Activated B cell treated with CpG ODN at 0.5 μM for 24 hours (primary cell): Measurements from ENCODE around the gene GIPC3. TPM values are rescaled to one million over a fixed set of nuclear protein-coding genes. Genes with fewer than 3 reads are reported as not detected.

Source experiments
- ATAC-seq: fragments of 200-7000 bp; cut with Tn5 transposase; one replicate; pipeline ENCODE4 v1.10.0; 2021; ENCODE audit warnings: low read depth, mild to moderate bottlenecking, moderate library complexity
- CTCF ChIA-PET: fragments of 350-600 bp; sonication (Branson Sonifier 250); formaldehyde crosslinking; loops from one replicate; lab custom pipeline; 2021; ENCODE audit warnings: antibody characterized with exemption; lab: Charles Lee
- POLR2A ChIA-PET: fragments of 350-600 bp; sonication (Branson Sonifier 250); formaldehyde crosslinking; loops from one replicate; lab custom pipeline; 2021; ENCODE audit warnings: antibody characterized with exemption; lab: Charles Lee
- DNase-seq: peaks from one replicate; pipeline ENCODE4 v3.0.0; 2022
- H3K27ac Mint-ChIP-seq: one replicate; pipeline ENCODE4 v1.8.0; 2020; ENCODE audit warnings: mixed read lengths
- H3K27me3 Mint-ChIP-seq: one replicate; pipeline ENCODE4 v1.8.0; 2021; ENCODE audit warnings: mixed read lengths
- H3K36me3 Mint-ChIP-seq: one replicate; pipeline ENCODE4 v1.8.0; 2021; ENCODE audit warnings: low read depth, mixed read lengths
- H3K4me1 Mint-ChIP-seq: one replicate; pipeline ENCODE4 v1.8.0; 2021; ENCODE audit warnings: mixed read lengths
- H3K4me3 Mint-ChIP-seq: one replicate; pipeline ENCODE4 v1.8.0; 2020; ENCODE audit warnings: mild to moderate bottlenecking, mixed read lengths
- H3K9me3 Mint-ChIP-seq: one replicate; pipeline ENCODE4 v1.8.0; 2020; ENCODE audit warnings: mixed read lengths
- intact Hi-C: fragments of 100-400 bp; cut with micrococcal nuclease; formaldehyde crosslinking; loops from one replicate; pipeline ENCODE4 v1.15.1; 2024
- total RNA-seq: library from RNA; stranded (reverse); gene quantifications from 2 replicates; pipeline ENCODE4 v1.2.3, GENCODE V29; 2022
- TF ChIP-seq, protein P1 (sequence below): fragments of 200-600 bp; IDR thresholded peaks from one replicate; pipeline ENCODE4 v1.8.0; 2022; ENCODE audit warnings: antibody characterized with exemption, mild to moderate bottlenecking

The GIPC3 gene
- total RNA-seq, 1 donor from 2014 or later = 0.29 TPM

DNA sequence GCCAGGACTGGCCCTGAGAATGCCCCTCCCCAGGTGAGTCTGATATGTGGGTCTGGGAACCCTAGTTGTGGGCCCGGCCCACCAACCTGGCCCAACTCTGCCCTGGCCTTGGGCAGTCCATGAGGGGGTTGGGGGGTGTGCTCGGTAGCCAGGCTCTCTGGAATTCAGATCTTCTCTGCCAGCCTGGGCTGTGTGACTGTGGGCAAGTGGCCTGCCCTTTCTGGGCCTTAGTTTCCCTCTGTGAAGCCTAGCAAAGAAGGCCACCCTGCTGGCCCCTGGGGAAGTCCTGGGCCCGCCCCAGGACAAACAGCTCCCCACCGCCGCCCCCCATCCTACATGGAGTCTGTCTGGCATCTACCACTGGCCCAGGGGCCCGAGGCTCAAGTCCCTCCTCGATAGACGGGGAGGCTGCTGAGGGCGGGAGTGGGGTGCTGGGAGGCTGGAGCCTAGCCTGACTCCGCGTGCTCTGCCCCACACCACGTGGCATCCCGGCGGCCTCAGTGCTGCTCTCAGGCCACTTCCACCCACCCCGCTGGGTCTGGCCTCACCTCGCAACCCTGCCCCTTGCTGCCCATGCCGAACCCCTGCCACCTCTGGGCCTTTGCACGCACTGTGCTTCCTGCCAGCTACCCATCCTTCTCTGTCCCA is 29.7 kb downstream of the GIPC3 start:
- peaks cover 14% of the 10 kb centered on the region for H3K4me1 Mint-ChIP-seq
- TF ChIP-seq, protein P1, sequence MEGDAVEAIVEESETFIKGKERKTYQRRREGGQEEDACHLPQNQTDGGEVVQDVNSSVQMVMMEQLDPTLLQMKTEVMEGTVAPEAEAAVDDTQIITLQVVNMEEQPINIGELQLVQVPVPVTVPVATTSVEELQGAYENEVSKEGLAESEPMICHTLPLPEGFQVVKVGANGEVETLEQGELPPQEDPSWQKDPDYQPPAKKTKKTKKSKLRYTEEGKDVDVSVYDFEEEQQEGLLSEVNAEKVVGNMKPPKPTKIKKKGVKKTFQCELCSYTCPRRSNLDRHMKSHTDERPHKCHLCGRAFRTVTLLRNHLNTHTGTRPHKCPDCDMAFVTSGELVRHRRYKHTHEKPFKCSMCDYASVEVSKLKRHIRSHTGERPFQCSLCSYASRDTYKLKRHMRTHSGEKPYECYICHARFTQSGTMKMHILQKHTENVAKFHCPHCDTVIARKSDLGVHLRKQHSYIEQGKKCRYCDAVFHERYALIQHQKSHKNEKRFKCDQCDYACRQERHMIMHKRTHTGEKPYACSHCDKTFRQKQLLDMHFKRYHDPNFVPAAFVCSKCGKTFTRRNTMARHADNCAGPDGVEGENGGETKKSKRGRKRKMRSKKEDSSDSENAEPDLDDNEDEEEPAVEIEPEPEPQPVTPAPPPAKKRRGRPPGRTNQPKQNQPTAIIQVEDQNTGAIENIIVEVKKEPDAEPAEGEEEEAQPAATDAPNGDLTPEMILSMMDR = no peak
- POLR2A ChIA-PET = interaction anchor here (0.6 kb wide), 1 partner anchor 73 kb away, joined by 10 read pairs; no protein-coding TSS in a partner anchor
- H3K27ac Mint-ChIP-seq = no peak overlapping the region
- CTCF ChIA-PET = no interaction called here
- no peak for ATAC-seq
- H3K4me3 Mint-ChIP-seq = no peak overlapping the region
- H3K27me3 Mint-ChIP-seq = no peaks in the 10 kb centered on the region
- intact Hi-C loops = no loop called here
- DNase-seq = no peak
- H3K36me3 Mint-ChIP-seq = peaks cover 39% of the 10 kb centered on the region
- H3K9me3 Mint-ChIP-seq = no peaks in the 10 kb centered on the region

DNA sequence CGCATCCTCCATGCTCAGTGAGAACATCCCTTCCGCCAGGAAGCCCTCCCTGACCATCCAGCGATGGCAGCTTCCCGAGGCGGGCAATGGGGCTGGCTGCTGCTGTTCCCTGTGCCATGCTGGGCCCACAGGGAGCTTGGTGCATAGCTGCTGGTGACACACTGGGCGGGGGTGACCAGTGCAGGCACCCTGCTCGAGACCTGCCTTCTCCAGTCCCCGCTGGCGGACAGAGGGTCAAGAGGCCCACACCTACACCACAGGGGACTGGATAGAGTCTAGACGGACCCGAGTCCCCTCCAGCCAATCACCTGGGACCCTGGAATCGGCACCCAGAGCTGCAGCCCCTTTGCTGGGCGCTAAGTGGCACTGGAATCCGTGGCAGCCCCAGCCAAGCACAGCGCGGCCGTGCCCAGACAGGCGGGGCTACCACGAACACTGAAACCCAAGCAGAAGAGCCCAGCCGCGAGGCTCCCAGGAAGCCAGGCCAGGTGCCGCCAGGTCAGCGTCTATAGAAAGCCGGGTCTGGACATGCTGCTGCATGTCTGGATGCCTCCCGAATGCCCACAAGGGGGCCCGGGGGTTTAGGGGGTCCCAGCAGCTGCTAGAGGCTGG is 30.4 kb downstream of the GIPC3 start:
- H3K4me3 Mint-ChIP-seq = no peak overlapping the region
- intact Hi-C loops = no loop called here
- ChIA-PET POLR2A (interaction anchor here (0.6 kb wide), 1 partner anchor 73 kb away, joined by 10 read pairs; no protein-coding TSS in a partner anchor), CTCF (no interaction called here)
- H3K9me3 Mint-ChIP-seq = no peaks in the 10 kb centered on the region
- TF ChIP-seq, protein P1 = no peak
- no peaks in the 10 kb centered on the region for H3K27me3 Mint-ChIP-seq
- no peak overlapping the region for H3K27ac Mint-ChIP-seq
- DNase-seq = no peak
- no peak for ATAC-seq
- peaks cover 38% of the 10 kb centered on the region for H3K36me3 Mint-ChIP-seq
- H3K4me1 Mint-ChIP-seq = peaks cover 14% of the 10 kb centered on the region

DNA sequence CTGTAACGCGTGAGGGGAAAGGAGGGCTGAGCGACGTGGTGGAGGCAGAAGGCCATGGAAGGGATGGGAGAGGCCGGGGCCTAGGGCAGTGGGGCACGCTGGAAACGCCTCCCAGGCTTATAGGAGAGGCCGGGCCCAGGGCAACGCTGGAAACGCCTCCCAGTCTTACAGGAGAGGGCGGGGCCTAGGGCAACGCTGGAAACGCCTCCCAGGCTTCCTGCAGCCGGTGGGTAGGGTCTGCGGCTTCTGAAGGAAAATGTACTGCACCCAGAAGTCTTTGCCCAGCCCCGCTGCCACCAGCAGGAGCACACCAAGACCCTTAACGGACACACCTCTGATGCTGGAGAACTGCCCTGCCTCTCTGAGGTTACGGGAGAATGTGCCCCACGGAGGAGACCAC is 32.2 kb downstream of the GIPC3 start:
- H3K4me1 Mint-ChIP-seq = peaks cover 14% of the 10 kb centered on the region
- H3K9me3 Mint-ChIP-seq = no peaks in the 10 kb centered on the region
- DNase-seq (no peak), ATAC-seq (no peak)
- no peak overlapping the region for H3K27ac Mint-ChIP-seq
- no peaks in the 10 kb centered on the region for H3K27me3 Mint-ChIP-seq
- ChIA-PET CTCF (interaction anchor here (1.8 kb wide), 1 partner anchor 72 kb away, joined by 9 read pairs; no protein-coding TSS in a partner anchor), POLR2A (no interaction called here)
- TF ChIP-seq, protein P1 = no peak
- intact Hi-C loops = no loop called here
- no peak overlapping the region for H3K4me3 Mint-ChIP-seq
- H3K36me3 Mint-ChIP-seq = peaks cover 43% of the 10 kb centered on the region

DNA sequence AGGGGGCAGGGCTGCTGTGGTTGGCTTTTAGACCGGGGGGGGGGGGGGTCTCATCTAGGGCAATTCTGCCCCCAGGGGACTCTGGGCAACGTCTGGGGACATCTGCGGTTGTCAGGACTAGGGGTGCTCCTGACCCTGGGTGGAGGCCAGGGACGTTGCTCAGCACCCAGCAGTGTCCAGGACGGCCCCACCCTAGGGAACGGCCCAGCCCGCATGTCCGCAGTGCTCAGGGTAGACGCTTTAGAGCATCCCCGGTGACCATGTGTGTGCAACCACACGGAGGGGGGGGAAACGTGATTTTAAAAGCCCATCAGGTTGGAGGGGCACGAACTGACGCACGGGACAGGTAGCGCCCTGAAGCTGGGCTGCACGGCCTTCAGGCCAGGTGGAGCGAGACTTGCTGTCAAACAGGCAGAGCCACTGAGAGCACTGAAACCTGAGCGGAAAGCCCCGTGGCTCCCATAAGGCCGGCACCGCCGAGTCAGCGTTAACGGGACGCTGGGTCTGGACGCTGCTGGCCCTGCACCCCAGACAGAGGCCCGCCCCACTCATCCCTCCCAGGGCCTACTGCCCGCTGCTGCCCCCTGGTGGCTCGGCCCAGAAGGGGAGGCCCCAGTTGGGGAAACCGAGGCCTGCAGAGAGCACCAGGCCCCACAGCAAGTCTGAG is 33.0 kb downstream of the GIPC3 start:
- ChIA-PET POLR2A (interaction anchor here (0.6 kb wide), 1 partner anchor 18 kb away, joined by 4 read pairs; no protein-coding TSS in a partner anchor), CTCF (interaction anchor here (0.7 to 1.8 kb wide), 3 partner anchors 9 to 73 kb away, joined by 3 to 9 read pairs (median 3); partner anchors contain the start of gene GIPC3)
- TF ChIP-seq, protein P1 = peak; percentile 34
- intact Hi-C loops = loop anchor here (1.0 kb wide), 2 partner anchors 32 to 73 kb away; no protein-coding TSS in a partner anchor
- H3K4me1 Mint-ChIP-seq = peaks cover 14% of the 10 kb centered on the region
- peaks cover 45% of the 10 kb centered on the region for H3K36me3 Mint-ChIP-seq
- H3K9me3 Mint-ChIP-seq = no peaks in the 10 kb centered on the region
- ATAC-seq = peak; percentile 81
- no peak overlapping the region for H3K4me3 Mint-ChIP-seq
- no peaks in the 10 kb centered on the region for H3K27me3 Mint-ChIP-seq
- H3K27ac Mint-ChIP-seq = no peak overlapping the region
- DNase-seq = peak; percentile 65
